Retinal pigment epithelial cell (primary cell): ENCODE data around the gene SIL1.

Experiments
- DNase-seq: peaks from one replicate; pipeline ENCODE4 v3.0.0-alpha.2; 2010; ENCODE audit warnings: low read depth
- H3K4me3 ChIP-seq: 2 replicates; pipeline ENCODE4 v1.5.1; 2011; ENCODE audit warnings: mild to moderate bottlenecking, low read length, control low read depth, moderate library complexity
- TF ChIP-seq, protein P1 (sequence below): conservative IDR thresholded peaks from 2 replicates; pipeline ENCODE4 v1.5.1; 2011; ENCODE audit warnings: low read depth, low read length, control low read depth, inconsistent platforms

The SIL1 gene

DNA sequence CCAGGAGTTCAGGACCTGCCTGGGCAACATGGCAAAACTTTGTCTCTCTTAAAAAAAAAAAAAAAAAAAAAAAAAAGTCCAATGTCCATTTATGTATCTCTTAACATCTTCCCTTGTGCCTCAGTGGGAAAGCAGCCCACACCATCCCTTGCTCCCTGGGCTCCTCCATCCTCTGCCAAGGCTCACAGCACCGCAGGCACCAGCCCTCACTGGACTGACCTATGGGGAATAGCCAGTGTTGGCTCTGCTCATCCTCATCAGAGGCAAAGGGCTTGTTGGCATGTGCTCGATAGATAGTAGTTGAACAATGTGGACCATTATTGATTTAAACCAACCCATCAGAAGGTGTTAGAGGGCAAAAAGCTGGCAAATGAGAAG lies 261.2 kb downstream of the SIL1 start:
- DNase-seq, result no peak
- TF ChIP-seq, protein P1, sequence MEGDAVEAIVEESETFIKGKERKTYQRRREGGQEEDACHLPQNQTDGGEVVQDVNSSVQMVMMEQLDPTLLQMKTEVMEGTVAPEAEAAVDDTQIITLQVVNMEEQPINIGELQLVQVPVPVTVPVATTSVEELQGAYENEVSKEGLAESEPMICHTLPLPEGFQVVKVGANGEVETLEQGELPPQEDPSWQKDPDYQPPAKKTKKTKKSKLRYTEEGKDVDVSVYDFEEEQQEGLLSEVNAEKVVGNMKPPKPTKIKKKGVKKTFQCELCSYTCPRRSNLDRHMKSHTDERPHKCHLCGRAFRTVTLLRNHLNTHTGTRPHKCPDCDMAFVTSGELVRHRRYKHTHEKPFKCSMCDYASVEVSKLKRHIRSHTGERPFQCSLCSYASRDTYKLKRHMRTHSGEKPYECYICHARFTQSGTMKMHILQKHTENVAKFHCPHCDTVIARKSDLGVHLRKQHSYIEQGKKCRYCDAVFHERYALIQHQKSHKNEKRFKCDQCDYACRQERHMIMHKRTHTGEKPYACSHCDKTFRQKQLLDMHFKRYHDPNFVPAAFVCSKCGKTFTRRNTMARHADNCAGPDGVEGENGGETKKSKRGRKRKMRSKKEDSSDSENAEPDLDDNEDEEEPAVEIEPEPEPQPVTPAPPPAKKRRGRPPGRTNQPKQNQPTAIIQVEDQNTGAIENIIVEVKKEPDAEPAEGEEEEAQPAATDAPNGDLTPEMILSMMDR, result no peak
- H3K4me3 ChIP-seq, result no peak overlapping the region

DNA sequence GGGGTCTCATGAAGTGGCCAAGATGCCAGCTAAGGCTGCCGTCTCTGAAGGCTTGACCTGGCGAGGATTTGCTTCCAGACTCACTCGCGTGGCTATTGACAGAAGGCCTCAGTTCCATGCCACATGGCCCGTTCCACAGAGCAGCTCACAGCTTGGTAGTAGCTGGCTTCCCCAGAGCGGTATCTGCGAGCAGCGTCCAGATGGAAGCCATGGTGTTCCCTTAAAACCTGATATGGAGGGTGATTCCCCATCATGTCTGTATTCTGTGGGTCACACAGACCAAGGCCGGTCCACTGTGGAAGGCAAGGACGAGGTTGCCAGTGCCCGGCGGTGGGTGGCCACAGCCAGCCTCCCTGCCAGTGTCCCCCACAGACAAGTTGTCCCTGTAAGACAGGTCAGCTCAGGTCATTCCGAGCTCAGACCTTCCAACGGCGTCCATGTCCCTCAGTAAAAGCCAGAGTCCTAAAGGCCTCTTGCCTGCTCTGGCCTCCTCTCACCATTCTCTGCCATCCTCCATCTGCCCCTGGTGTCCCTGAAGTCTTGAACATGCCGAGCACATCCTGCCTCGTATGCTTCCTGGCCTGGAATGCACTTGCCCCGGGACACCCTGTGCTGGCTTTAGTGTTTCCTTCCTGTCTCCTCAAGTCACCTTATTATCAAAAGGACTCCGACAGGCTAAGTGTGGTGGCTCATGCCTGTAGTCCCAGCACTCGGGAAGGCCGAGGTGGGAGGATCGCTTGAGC lies 261.8 kb downstream of the SIL1 start:
- H3K4me3 ChIP-seq, result no peak overlapping the region
- TF ChIP-seq, protein P1, result no peak
- DNase-seq, result no peak

DNA sequence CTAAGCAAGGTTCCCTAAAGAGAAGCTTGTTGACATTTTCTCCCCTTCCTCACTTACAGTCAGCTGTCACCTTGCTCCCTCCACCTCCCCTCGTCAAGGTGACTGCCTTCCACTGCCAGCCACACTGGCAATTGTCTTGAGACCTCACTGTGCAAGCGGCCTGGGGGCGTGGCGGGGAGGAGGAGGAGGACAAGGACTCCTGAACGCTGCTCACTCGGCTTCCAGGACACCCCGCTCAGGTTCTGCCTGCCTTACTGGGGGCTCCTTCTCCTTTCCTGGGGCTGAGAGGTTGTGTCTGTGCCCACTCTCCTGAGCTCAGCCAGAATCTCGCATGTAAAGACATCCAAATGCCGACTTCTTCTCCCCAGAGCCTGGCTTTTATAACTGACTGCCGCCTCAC lies 262.7 kb downstream of the SIL1 start:
- H3K4me3 ChIP-seq, result no peak overlapping the region
- TF ChIP-seq, protein P1, result no peak
- DNase-seq, result no peak

DNA sequence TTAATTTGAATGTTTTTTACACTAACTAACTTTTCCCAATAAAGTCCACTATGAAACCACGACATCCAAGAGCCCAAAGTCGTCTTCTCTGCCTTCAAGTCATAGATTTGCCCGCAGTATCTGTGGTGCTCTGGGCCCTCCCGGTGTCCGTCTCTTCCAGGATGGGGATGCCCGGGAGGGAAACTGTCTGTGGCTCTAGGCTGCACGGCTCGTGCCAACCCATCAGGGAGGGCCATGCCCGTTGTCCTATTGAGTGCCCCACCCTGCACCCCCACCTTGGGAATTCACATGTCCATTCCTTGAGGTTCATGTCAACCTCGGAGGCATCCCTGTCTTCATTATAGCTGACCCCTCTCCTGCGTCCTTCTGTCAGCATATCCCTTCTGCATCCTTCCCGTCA lies 263.2 kb downstream of the SIL1 start:
- TF ChIP-seq, protein P1, result no peak
- no peak for DNase-seq
- H3K4me3 ChIP-seq, result no peak overlapping the region

DNA sequence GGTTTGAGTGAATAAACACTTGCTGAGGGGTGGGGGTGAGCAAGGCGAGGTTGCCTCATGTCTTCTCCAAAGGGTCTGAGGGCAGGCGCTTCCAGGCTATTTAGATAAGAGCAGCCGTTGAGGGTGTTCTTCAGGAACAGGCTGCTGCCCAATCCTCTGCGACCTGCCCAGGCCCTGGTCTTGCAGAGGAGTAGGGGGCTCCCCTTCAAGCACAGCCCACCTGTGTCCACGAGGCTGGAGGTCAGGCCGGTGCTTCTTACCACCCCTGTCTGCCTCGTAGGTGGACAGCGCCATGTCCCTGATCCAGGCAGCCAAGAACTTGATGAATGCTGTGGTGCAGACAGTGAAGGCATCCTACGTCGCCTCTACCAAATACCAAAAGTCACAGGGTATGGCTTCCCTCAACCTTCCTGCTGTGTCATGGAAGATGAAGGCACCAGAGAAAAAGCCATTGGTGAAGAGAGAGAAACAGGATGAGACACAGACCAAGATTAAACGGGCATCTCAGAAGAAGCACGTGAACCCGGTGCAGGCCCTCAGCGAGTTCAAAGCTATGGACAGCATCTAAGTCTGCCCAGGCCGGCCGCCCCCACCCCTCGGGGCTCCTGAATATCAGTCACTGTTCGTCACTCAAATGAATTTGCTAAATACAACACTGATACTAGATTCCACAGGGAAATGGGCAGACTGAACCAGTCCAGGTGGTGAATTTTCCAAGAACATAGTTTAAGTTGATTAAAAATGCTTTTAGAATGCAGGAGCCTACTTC lies 264.5 kb downstream of the SIL1 start:
- TF ChIP-seq, protein P1, result no peak
- DNase-seq, result no peak
- H3K4me3 ChIP-seq, result no peak overlapping the region

DNA sequence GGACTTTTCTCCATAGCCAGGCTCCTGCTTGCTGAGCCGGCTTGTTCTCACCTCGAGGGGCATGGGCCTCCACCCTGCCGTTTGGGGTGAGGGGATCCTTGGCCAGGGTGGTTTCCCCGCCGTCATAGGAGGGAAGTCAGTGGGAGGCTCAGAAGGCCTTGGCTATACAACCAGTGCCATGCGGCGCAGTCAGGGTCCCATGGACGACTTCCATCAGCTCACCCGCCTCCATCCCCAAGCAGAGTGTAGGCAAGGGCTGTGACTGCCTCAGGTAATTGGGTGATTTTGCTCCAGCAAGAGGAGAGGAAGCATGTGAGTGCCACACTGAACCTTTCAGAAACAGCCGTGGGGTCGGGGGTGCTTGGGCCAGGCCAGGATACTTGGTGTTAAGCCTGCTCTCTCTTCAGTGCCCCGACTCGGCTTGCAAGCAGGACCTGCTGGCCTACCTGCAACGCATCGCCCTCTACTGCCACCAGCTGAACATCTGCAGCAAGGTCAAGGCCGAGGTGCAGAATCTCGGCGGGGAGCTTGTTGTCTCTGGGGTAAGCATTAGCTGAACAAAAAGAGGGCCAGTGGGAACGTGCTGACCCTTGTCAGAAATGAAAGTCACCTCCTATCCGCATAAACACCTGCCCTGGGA lies 265.9 kb downstream of the SIL1 start:
- no peak for DNase-seq
- TF ChIP-seq, protein P1, result peak; percentile 19
- no peak overlapping the region for H3K4me3 ChIP-seq
